ENCODE measurements around the gene ERN1.
"Not testable (repeated sequence)": the region's sequence is repeated elsewhere in the genome, so short reads cannot be mapped to it uniquely, and the experiment has no call there.

Gene ERN1

GRCh38 chr17:64138441-64138840, 8.5 kb upstream of the ERN1 start:
- no peak overlapping the region for H3K27ac Mint-ChIP-seq
- no peak overlapping the region for H3K4me3 Mint-ChIP-seq
- peaks cover 8% of the 10 kb centered on the region for H3K4me1 Mint-ChIP-seq (ENCODE audit: low read depth)
- DNase-seq (ENCODE audit: low spot score), result no peak
- no peaks in the 10 kb centered on the region for H3K27me3 Mint-ChIP-seq (ENCODE audit: low read depth)
- H3K36me3 Mint-ChIP-seq (ENCODE audit: low read depth), result no peaks in the 10 kb centered on the region
- no peaks in the 10 kb centered on the region for H3K9me3 Mint-ChIP-seq

- no peaks in the 10 kb centered on the region for H3K9me3 Mint-ChIP-seq
- H3K4me3 Mint-ChIP-seq, result no peak overlapping the region
- H3K27me3 Mint-ChIP-seq (ENCODE audit: low read depth), result no peaks in the 10 kb centered on the region
- no peaks in the 10 kb centered on the region for H3K36me3 Mint-ChIP-seq (ENCODE audit: low read depth)
- no peak for DNase-seq (ENCODE audit: low spot score)
- H3K27ac Mint-ChIP-seq, result no peak overlapping the region
- peaks cover 24% of the 10 kb centered on the region for H3K4me1 Mint-ChIP-seq (ENCODE audit: low read depth)
Measured at GRCh38 chr17:64135000-64135399, 5.1 kb upstream of the ERN1 start.

GRCh38 chr17:64134216-64134970, 4.4 kb upstream of the ERN1 start:
- peaks cover 24% of the 10 kb centered on the region for H3K4me1 Mint-ChIP-seq (ENCODE audit: low read depth)
- H3K4me3 Mint-ChIP-seq, result no peak overlapping the region
- no peaks in the 10 kb centered on the region for H3K36me3 Mint-ChIP-seq (ENCODE audit: low read depth)
- H3K27me3 Mint-ChIP-seq (ENCODE audit: low read depth), result no peaks in the 10 kb centered on the region
- DNase-seq (ENCODE audit: low spot score), result no peak
- no peaks in the 10 kb centered on the region for H3K9me3 Mint-ChIP-seq
- H3K27ac Mint-ChIP-seq, result no peak overlapping the region

GRCh38 chr17:64133546-64134215, 3.7 kb upstream of the ERN1 start:
- no peaks in the 10 kb centered on the region for H3K27me3 Mint-ChIP-seq (ENCODE audit: low read depth)

GRCh38 chr17:64131606-64132270, 1.8 kb upstream of the ERN1 start:
- no peak overlapping the region for H3K27ac Mint-ChIP-seq

More at GRCh38 chr17:64133546-64134215, 3.7 kb upstream of the ERN1 start:
- H3K4me1 Mint-ChIP-seq (ENCODE audit: low read depth), result peaks cover 27% of the 10 kb centered on the region
- no peak for DNase-seq (ENCODE audit: low spot score)
- peaks cover 6% of the 10 kb centered on the region for H3K36me3 Mint-ChIP-seq (ENCODE audit: low read depth)
- no peaks in the 10 kb centered on the region for H3K9me3 Mint-ChIP-seq
- no peak overlapping the region for H3K27ac Mint-ChIP-seq
- no peak overlapping the region for H3K4me3 Mint-ChIP-seq

GRCh38 chr17:64130559-64131001, 636 bp upstream of the ERN1 start:
- H3K4me1 Mint-ChIP-seq (ENCODE audit: low read depth), result peaks cover 45% of the 10 kb centered on the region
- H3K27ac Mint-ChIP-seq, result peak overlapping the region; percentile 94

More at GRCh38 chr17:64131606-64132270, 1.8 kb upstream of the ERN1 start:
- Mint-ChIP-seq H3K4me3 (peak overlapping the region; percentile 90), H3K9me3 (no peaks in the 10 kb centered on the region), H3K4me1 (ENCODE audit: low read depth) (peaks cover 33% of the 10 kb centered on the region), H3K27me3 (ENCODE audit: low read depth) (no peaks in the 10 kb centered on the region), H3K36me3 (ENCODE audit: low read depth) (peaks cover 17% of the 10 kb centered on the region)
- no peak for DNase-seq (ENCODE audit: low spot score)

GRCh38 chr17:64129515-64129764, 504 bp downstream of the ERN1 start:
- no peak for DNase-seq (ENCODE audit: low spot score)
- Mint-ChIP-seq H3K27me3 (ENCODE audit: low read depth) (no peaks in the 10 kb centered on the region), H3K4me3 (peak overlapping the region; percentile 97), H3K4me1 (ENCODE audit: low read depth) (peaks cover 54% of the 10 kb centered on the region), H3K36me3 (ENCODE audit: low read depth) (peaks cover 40% of the 10 kb centered on the region), H3K27ac (no peak overlapping the region), H3K9me3 (no peaks in the 10 kb centered on the region)

More at GRCh38 chr17:64130559-64131001, 636 bp upstream of the ERN1 start:
- H3K27me3 Mint-ChIP-seq (ENCODE audit: low read depth), result no peaks in the 10 kb centered on the region
- DNase-seq (ENCODE audit: low spot score), result peak; percentile 77
- no peaks in the 10 kb centered on the region for H3K9me3 Mint-ChIP-seq
- peaks cover 28% of the 10 kb centered on the region for H3K36me3 Mint-ChIP-seq (ENCODE audit: low read depth)
- H3K4me3 Mint-ChIP-seq, result peak overlapping the region; percentile 90

GRCh38 chr17:64128787-64129514, 993 bp downstream of the ERN1 start:
- H3K27me3 Mint-ChIP-seq (ENCODE audit: low read depth), result no peaks in the 10 kb centered on the region
- peaks cover 44% of the 10 kb centered on the region for H3K36me3 Mint-ChIP-seq (ENCODE audit: low read depth)
- no peak for DNase-seq (ENCODE audit: low spot score)
- H3K4me3 Mint-ChIP-seq, result peak overlapping the region; percentile 97
- no peaks in the 10 kb centered on the region for H3K9me3 Mint-ChIP-seq
- H3K4me1 Mint-ChIP-seq (ENCODE audit: low read depth), result peaks cover 57% of the 10 kb centered on the region
- H3K27ac Mint-ChIP-seq, result peak overlapping the region; percentile 83

GRCh38 chr17:64126918-64127317, 3.0 kb downstream of the ERN1 start:
- Mint-ChIP-seq H3K36me3 (ENCODE audit: low read depth) (peaks cover 64% of the 10 kb centered on the region), H3K27ac (peak overlapping the region; percentile 36), H3K9me3 (no peaks in the 10 kb centered on the region), H3K4me1 (ENCODE audit: low read depth) (peaks cover 67% of the 10 kb centered on the region), H3K4me3 (peak overlapping the region; percentile 97), H3K27me3 (ENCODE audit: low read depth) (no peaks in the 10 kb centered on the region)
- DNase-seq (ENCODE audit: low spot score), result no peak

- Mint-ChIP-seq H3K27ac (peak overlapping the region; percentile 58), H3K4me1 (ENCODE audit: low read depth) (peaks cover 69% of the 10 kb centered on the region), H3K36me3 (ENCODE audit: low read depth) (peaks cover 72% of the 10 kb centered on the region), H3K9me3 (no peaks in the 10 kb centered on the region), H3K27me3 (ENCODE audit: low read depth) (no peaks in the 10 kb centered on the region), H3K4me3 (peak overlapping the region; percentile 97)
- DNase-seq (ENCODE audit: low spot score), result no peak
Measured at GRCh38 chr17:64125937-64126336, 4.0 kb downstream of the ERN1 start.

GRCh38 chr17:64124609-64125008, 5.3 kb downstream of the ERN1 start:
- Mint-ChIP-seq H3K36me3 (ENCODE audit: low read depth) (peaks cover 83% of the 10 kb centered on the region), H3K27ac (no peak overlapping the region), H3K9me3 (no peaks in the 10 kb centered on the region), H3K4me1 (ENCODE audit: low read depth) (peaks cover 73% of the 10 kb centered on the region), H3K27me3 (ENCODE audit: low read depth) (no peaks in the 10 kb centered on the region), H3K4me3 (peak overlapping the region; percentile 55)
- DNase-seq (ENCODE audit: low spot score), result no peak

GRCh38 chr17:64123114-64123513, 6.8 kb downstream of the ERN1 start:
- Mint-ChIP-seq H3K36me3 (ENCODE audit: low read depth) (peaks cover 81% of the 10 kb centered on the region), H3K27me3 (ENCODE audit: low read depth) (no peaks in the 10 kb centered on the region), H3K9me3 (no peaks in the 10 kb centered on the region), H3K4me1 (ENCODE audit: low read depth) (peaks cover 78% of the 10 kb centered on the region), H3K4me3 (peak overlapping the region; percentile 47), H3K27ac (peak overlapping the region; percentile 32)
- DNase-seq (ENCODE audit: low spot score), result no peak

GRCh38 chr17:64120972-64121786, 8.8 kb downstream of the ERN1 start:
- H3K9me3 Mint-ChIP-seq; H3K27me3 Mint-ChIP-seq (ENCODE audit: low read depth): not testable (repeated sequence)
- peak overlapping the region; percentile 98 for H3K27ac Mint-ChIP-seq
- DNase-seq (ENCODE audit: low spot score), result peak; percentile 47
- H3K36me3 Mint-ChIP-seq (ENCODE audit: low read depth), result peaks cover 81% of the 10 kb centered on the region
- peaks cover 76% of the 10 kb centered on the region for H3K4me1 Mint-ChIP-seq (ENCODE audit: low read depth)
- peak overlapping the region; percentile 85 for H3K4me3 Mint-ChIP-seq
